ENCODE measurements around the gene MSANTD1. TPM values are rescaled to one million over a fixed set of nuclear protein-coding genes. Genes with fewer than 3 reads are reported as not detected.

MSANTD1 gene
- total RNA-seq, 2 donors from 2014 or later, result 1.4 to 2.8 TPM

DNA sequence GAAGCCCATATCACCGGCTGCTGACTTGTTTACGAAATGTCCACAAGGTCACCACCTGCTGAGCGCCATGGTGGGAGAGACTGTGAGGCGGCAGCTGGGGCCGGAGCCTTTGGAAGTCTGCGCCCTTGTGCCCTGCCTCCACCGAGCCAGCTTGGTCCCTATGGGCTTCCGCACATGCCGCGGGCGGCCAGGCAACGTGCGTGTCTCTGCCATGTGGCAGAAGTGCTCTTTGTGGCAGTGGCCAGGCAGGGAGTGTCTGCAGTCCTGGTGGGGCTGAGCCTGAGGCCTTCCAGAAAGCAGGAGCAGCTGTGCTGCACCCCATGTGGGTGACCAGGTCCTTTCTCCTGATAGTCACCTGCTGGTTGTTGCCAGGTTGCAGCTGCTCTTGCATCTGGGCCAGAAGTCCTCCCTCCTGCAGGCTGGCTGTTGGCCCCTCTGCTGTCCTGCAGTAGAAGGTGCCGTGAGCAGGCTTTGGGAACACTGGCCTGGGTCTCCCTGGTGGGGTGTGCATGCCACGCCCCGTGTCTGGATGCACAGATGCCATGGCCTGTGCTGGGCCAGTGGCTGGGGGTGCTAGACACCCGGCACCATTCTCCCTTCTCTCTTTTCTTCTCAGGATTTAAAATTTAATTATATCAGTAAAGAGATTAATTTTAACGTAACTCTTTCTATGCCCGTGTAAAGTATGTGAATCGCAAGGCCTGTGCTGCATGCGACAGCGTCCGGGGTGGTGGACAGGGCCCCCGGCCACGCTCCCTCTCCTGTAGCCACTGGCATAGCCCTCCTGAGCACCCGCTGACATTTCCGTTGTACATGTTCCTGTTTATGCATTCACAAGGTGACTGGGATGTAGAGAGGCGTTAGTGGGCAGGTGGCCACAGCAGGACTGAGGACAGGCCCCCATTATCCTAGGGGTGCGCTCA, 8.7 kb upstream of the MSANTD1 start:
- Histone ChIP-seq H3K4me3 (no peak overlapping the region), H3K9me3 (no peaks in the 10 kb centered on the region), H3K4me1 (ENCODE audit: control insufficient read depth in 1 of 2, low read depth in 2 of 2) (peaks cover 0 to 8% of the 10 kb centered on the region in 2 donors), H3K36me3 (peaks cover 42% of the 10 kb centered on the region), H3K27ac (no peak overlapping the region), H3K27me3 (replicated peaks; ENCODE audit: insufficient read depth) (no peaks in the 10 kb centered on the region)
- TF ChIP-seq, protein P1, sequence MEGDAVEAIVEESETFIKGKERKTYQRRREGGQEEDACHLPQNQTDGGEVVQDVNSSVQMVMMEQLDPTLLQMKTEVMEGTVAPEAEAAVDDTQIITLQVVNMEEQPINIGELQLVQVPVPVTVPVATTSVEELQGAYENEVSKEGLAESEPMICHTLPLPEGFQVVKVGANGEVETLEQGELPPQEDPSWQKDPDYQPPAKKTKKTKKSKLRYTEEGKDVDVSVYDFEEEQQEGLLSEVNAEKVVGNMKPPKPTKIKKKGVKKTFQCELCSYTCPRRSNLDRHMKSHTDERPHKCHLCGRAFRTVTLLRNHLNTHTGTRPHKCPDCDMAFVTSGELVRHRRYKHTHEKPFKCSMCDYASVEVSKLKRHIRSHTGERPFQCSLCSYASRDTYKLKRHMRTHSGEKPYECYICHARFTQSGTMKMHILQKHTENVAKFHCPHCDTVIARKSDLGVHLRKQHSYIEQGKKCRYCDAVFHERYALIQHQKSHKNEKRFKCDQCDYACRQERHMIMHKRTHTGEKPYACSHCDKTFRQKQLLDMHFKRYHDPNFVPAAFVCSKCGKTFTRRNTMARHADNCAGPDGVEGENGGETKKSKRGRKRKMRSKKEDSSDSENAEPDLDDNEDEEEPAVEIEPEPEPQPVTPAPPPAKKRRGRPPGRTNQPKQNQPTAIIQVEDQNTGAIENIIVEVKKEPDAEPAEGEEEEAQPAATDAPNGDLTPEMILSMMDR (IDR thresholded peaks at IDR 0.05), result no peak
- no peak for DNase-seq (ENCODE audit: low spot score)
- ATAC-seq (ENCODE audit: insufficient number of reproducible peaks, low FRiP score, low read depth), result no peak

DNA sequence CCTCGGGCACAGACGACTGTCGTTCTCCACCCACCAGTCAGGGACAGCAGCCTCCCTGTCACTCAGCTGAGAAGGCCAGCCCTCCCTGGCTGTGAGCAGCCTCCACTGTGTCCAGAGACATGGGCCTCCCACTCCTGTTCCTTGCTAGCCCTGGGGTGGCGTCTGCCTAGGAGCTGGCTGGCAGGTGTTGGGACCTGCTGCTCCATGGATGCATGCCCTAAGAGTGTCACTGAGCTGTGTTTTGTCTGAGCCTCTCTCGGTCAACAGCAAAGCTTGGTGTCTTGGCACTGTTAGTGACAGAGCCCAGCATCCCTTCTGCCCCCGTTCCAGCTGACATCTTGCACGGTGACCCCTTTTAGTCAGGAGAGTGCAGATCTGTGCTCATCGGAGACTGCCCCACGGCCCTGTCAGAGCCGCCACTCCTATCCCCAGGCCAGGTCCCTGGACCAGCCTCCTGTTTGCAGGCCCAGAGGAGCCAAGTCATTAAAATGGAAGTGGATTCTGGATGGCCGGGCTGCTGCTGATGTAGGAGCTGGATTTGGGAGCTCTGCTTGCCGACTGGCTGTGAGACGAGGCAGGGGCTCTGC, 7.9 kb upstream of the MSANTD1 start:
- DNase-seq (ENCODE audit: low spot score), result no peak
- Histone ChIP-seq H3K27me3 (replicated peaks; ENCODE audit: insufficient read depth) (no peaks in the 10 kb centered on the region), H3K4me1 (ENCODE audit: control insufficient read depth in 1 of 2, low read depth in 2 of 2) (peaks cover 0 to 8% of the 10 kb centered on the region in 2 donors), H3K4me3 (no peak overlapping the region), H3K36me3 (peaks cover 34% of the 10 kb centered on the region), H3K9me3 (no peaks in the 10 kb centered on the region), H3K27ac (no peak overlapping the region)
- TF ChIP-seq, protein P1 (IDR thresholded peaks at IDR 0.05), result no peak
- no peak for ATAC-seq (ENCODE audit: insufficient number of reproducible peaks, low FRiP score, low read depth)

DNA sequence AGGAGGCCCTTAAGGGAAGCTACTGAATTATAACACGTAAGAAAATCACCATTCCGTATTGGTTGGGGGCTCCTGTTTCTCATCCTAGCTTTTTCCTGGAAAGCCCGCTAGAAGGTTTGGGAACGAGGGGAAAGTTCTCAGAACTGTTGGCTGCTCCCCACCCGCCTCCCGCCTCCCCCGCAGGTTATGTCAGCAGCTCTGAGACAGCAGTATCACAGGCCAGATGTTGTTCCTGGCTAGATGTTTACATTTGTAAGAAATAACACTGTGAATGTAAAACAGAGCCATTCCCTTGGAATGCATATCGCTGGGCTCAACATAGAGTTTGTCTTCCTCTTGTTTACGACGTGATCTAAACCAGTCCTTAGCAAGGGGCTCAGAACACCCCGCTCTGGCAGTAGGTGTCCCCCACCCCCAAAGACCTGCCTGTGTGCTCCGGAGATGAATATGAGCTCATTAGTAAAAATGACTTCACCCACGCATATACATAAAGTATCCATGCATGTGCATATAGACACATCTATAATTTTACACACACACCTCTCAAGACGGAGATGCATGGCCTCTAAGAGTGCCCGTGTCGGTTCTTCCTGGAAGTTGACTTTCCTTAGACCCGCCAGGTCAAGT, 6.9 kb upstream of the MSANTD1 start:
- Histone ChIP-seq H3K9me3 (no peaks in the 10 kb centered on the region), H3K36me3 (peaks cover 26% of the 10 kb centered on the region), H3K27ac (no peak overlapping the region), H3K27me3 (replicated peaks; ENCODE audit: insufficient read depth) (no peaks in the 10 kb centered on the region), H3K4me1 (ENCODE audit: control insufficient read depth in 1 of 2, low read depth in 2 of 2) (peaks cover 0 to 8% of the 10 kb centered on the region in 2 donors), H3K4me3 (no peak overlapping the region)
- no peak for ATAC-seq (ENCODE audit: insufficient number of reproducible peaks, low FRiP score, low read depth)
- TF ChIP-seq, protein P1 (IDR thresholded peaks at IDR 0.05), result no peak
- no peak for DNase-seq (ENCODE audit: low spot score)

DNA sequence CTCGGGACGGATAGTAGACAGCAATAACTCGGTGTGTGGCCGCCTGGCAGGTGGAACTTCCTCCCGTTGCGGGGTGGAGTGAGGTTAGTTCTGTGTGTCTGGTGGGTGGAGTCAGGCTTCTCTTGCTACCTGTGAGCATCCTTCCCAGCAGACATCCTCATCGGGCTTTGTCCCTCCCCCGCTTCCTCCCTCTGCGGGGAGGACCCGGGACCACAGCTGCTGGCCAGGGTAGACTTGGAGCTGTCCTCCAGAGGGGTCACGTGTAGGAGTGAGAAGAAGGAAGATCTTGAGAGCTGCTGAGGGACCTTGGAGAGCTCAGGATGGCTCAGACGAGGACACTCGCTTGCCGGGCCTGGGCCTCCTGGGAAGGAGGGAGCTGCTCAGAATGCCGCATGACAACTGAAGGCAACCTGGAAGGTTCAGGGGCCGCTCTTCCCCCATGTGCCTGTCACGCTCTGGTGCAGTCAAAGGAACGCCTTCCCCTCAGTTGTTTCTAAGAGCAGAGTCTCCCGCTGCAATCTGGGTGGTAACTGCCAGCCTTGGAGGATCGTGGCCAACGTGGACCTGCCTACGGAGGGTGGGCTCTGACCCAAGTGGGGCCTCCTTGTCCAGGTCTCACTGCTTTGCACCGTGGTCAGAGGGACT, 5.7 kb upstream of the MSANTD1 start:
- Histone ChIP-seq H3K36me3 (peaks cover 17% of the 10 kb centered on the region), H3K4me3 (no peak overlapping the region), H3K9me3 (no peaks in the 10 kb centered on the region), H3K27me3 (replicated peaks; ENCODE audit: insufficient read depth) (no peaks in the 10 kb centered on the region), H3K27ac (no peak overlapping the region), H3K4me1 (ENCODE audit: control insufficient read depth in 1 of 2, low read depth in 2 of 2) (peaks cover 0 to 8% of the 10 kb centered on the region in 2 donors)
- no peak for DNase-seq (ENCODE audit: low spot score)
- no peak for ATAC-seq (ENCODE audit: insufficient number of reproducible peaks, low FRiP score, low read depth)
- TF ChIP-seq, protein P1 (IDR thresholded peaks at IDR 0.05), result no peak
